ENCODE data around the gene TRIM37. TPM values are rescaled to one million over a fixed set of nuclear protein-coding genes. Genes with fewer than 3 reads are reported as not detected.

TRIM37 gene
- total RNA-seq, 1 experiment from 2014 or later, result 37.7 TPM

DNA sequence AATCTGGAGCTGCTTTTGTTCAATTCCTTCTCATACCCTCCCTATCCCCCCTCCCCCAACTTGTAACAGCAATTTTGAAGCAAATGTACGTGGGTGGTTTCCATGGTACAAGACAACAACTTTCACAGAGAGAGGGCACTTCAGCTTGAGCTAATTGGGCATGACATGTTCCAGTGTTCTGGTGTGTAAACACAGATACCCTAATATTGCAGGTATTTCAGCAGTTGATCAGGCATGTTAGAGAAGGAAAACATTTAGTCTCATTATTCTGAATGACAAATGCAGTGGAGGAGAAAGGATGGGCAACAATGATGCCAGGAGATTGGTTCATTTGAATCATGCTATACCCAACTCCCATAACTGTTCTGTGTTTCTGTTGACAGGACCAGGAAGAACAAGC is 137.5 kb downstream of the TRIM37 start:
- H3K4me1 Mint-ChIP-seq (ENCODE audit: low read depth, unreplicated experiment), result no peaks in the 10 kb centered on the region
- no peak overlapping the region for H3K27ac Mint-ChIP-seq (ENCODE audit: unreplicated experiment)
- no peak overlapping the region for H3K4me3 Mint-ChIP-seq (ENCODE audit: unreplicated experiment)
- DNase-seq, result no peak
- TF ChIP-seq CTCF (IDR thresholded peaks at IDR 0.05; ENCODE audit: insufficient read depth in 1 of 2, low read depth in 1 of 2, low read length in 1 of 2, severe bottlenecking in 1 of 2, unreplicated experiment in 1 of 2), result no peak
- H3K4me3 ChIP-seq (ENCODE audit: low read depth, low read length), result no peak overlapping the region
- no TSS peak for BruUV-seq (replicated peaks)
- POLR2A ChIA-PET, result no interaction called here
- H3K36me3 ChIP-seq (ENCODE audit: control insufficient read depth, insufficient read depth, low read length), result no peaks in the 10 kb centered on the region
- H3K27me3 Mint-ChIP-seq (ENCODE audit: insufficient read depth, unreplicated experiment), result no peaks in the 10 kb centered on the region
- H3K4me1 ChIP-seq, result no peaks in the 10 kb centered on the region
- CTCF ChIA-PET, result interaction anchor here (0.9 kb wide), 1 partner anchor 9 kb away, joined by 3 read pairs; no protein-coding TSS in a partner anchor
- no peaks in the 10 kb centered on the region for H3K9me3 Mint-ChIP-seq (ENCODE audit: unreplicated experiment)
- no peaks in the 10 kb centered on the region for H3K27me3 ChIP-seq (replicated peaks; ENCODE audit: control insufficient read depth, insufficient read depth, low read length)
- intact Hi-C loops (cut with micrococcal nuclease; ENCODE audit: unreplicated experiment), result no loop called here
- H3K9me3 ChIP-seq, result no peaks in the 10 kb centered on the region
- H3K36me3 Mint-ChIP-seq (ENCODE audit: insufficient read depth, unreplicated experiment), result no peaks in the 10 kb centered on the region

GRCh38 chr17:58968426-58969061 is 138.1 kb downstream of the TRIM37 start:
- H3K4me1 Mint-ChIP-seq (ENCODE audit: low read depth, unreplicated experiment), result no peaks in the 10 kb centered on the region
- no peak for DNase-seq
- ChIA-PET POLR2A (no interaction called here), CTCF (no interaction called here)
- Histone ChIP-seq H3K4me1 (no peaks in the 10 kb centered on the region), H3K27me3 (replicated peaks; ENCODE audit: control insufficient read depth, insufficient read depth, low read length) (no peaks in the 10 kb centered on the region), H3K9me3 (no peaks in the 10 kb centered on the region), H3K4me3 (ENCODE audit: low read depth, low read length) (no peak overlapping the region), H3K36me3 (ENCODE audit: control insufficient read depth, insufficient read depth, low read length) (no peaks in the 10 kb centered on the region)
- no peak overlapping the region for H3K27ac Mint-ChIP-seq (ENCODE audit: unreplicated experiment)
- no peak for TF ChIP-seq CTCF (IDR thresholded peaks at IDR 0.05; ENCODE audit: insufficient read depth in 1 of 2, low read depth in 1 of 2, low read length in 1 of 2, severe bottlenecking in 1 of 2, unreplicated experiment in 1 of 2)
- H3K9me3 Mint-ChIP-seq (ENCODE audit: unreplicated experiment), result no peaks in the 10 kb centered on the region
- no TSS peak for BruUV-seq (replicated peaks)
- intact Hi-C loops (cut with micrococcal nuclease; ENCODE audit: unreplicated experiment), result no loop called here
- no peaks in the 10 kb centered on the region for H3K27me3 Mint-ChIP-seq (ENCODE audit: insufficient read depth, unreplicated experiment)
- no peak overlapping the region for H3K4me3 Mint-ChIP-seq (ENCODE audit: unreplicated experiment)
- no peaks in the 10 kb centered on the region for H3K36me3 Mint-ChIP-seq (ENCODE audit: insufficient read depth, unreplicated experiment)

GRCh38 chr17:58966208-58966607 is 140.5 kb downstream of the TRIM37 start:
- Histone ChIP-seq H3K9me3 (no peaks in the 10 kb centered on the region), H3K27me3 (replicated peaks; ENCODE audit: control insufficient read depth, insufficient read depth, low read length) (no peaks in the 10 kb centered on the region), H3K36me3 (ENCODE audit: control insufficient read depth, insufficient read depth, low read length) (no peaks in the 10 kb centered on the region), H3K4me1 (no peaks in the 10 kb centered on the region), H3K4me3 (ENCODE audit: low read depth, low read length) (no peak overlapping the region)
- H3K4me1 Mint-ChIP-seq (ENCODE audit: low read depth, unreplicated experiment), result no peaks in the 10 kb centered on the region
- no peak overlapping the region for H3K27ac Mint-ChIP-seq (ENCODE audit: unreplicated experiment)
- TF ChIP-seq CTCF (IDR thresholded peaks at IDR 0.05; ENCODE audit: insufficient read depth in 1 of 2, low read depth in 1 of 2, low read length in 1 of 2, severe bottlenecking in 1 of 2, unreplicated experiment in 1 of 2), result no peak
- BruUV-seq (replicated peaks), result no TSS peak
- no peak for DNase-seq
- POLR2A ChIA-PET, result no interaction called here
- no peak overlapping the region for H3K4me3 Mint-ChIP-seq (ENCODE audit: unreplicated experiment)
- H3K27me3 Mint-ChIP-seq (ENCODE audit: insufficient read depth, unreplicated experiment), result no peaks in the 10 kb centered on the region
- CTCF ChIA-PET, result no interaction called here
- H3K36me3 Mint-ChIP-seq (ENCODE audit: insufficient read depth, unreplicated experiment), result no peaks in the 10 kb centered on the region
- intact Hi-C loops (cut with micrococcal nuclease; ENCODE audit: unreplicated experiment), result no loop called here
- no peaks in the 10 kb centered on the region for H3K9me3 Mint-ChIP-seq (ENCODE audit: unreplicated experiment)

Measured in Caco-2 (cell line).